Measurements from ENCODE around the gene ASB15. TPM values are rescaled to one million over a fixed set of nuclear protein-coding genes. Genes with fewer than 3 reads are reported as not detected.

ASB15 gene
- total and polyA plus RNA-seq, 2 of the 8 experiments (the other 6 are each of a cell fraction or from before 2014, with no cell fraction given) = not detected

DNA sequence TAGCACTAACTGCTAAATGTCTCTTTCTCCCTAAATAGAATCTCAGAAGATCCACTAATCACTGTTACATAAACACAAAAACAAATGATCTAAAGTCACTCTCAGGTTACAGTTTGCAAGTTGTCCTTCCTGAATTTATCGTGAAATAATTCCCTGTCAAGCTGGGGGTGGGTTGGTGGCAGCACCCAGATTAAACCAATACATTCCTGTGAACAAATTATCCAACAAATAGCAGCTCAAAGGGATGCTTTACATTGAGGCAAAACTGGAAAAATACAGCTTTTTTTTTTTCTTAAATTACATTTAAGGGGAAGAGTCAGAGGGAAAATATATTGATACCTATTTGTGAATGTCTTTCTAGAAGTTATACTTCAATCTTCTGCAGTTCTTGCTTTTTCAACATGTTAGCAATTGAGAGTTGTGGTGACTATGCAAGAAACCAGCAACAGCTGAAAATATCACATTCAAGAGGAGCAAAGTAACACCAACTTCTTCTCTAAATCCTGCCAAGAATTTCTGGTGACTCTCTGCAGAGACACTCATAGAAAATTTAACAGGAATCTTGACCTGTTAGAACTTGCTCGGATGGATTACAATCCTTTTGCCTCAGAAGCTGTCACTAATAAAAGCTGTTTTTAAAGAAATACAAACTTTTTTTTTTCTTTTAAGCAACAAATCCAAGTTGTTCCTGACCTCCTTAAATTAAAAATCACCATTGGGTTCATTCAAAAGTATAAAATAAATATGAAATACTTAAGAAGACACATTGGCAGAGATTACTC is 73.0 kb downstream of the ASB15 start (continued):
- no peak for TF ChIP-seq USF2 (IDR thresholded peaks at IDR 0.05; ENCODE audit: low read length)
- TF ChIP-seq HDAC2 (IDR thresholded peaks at IDR 0.05; ENCODE audit: borderline replicate concordance in 1 of 2, low read depth in 2 of 2, low read length in 2 of 2) = no peak
- no peak for TF ChIP-seq RNF2 (IDR thresholded peaks at IDR 0.05; ENCODE audit: borderline replicate concordance, low read depth, low read length, missing control alignments, poor library complexity, severe bottlenecking)
- TF ChIP-seq TEAD4 (IDR thresholded peaks at IDR 0.05; ENCODE audit: low read depth, low read length) = no peak
